Measurements from ENCODE around the gene GALNT15. TPM values are rescaled to one million over a fixed set of nuclear protein-coding genes. Genes with fewer than 3 reads are reported as not detected.

Gene GALNT15, protein sequence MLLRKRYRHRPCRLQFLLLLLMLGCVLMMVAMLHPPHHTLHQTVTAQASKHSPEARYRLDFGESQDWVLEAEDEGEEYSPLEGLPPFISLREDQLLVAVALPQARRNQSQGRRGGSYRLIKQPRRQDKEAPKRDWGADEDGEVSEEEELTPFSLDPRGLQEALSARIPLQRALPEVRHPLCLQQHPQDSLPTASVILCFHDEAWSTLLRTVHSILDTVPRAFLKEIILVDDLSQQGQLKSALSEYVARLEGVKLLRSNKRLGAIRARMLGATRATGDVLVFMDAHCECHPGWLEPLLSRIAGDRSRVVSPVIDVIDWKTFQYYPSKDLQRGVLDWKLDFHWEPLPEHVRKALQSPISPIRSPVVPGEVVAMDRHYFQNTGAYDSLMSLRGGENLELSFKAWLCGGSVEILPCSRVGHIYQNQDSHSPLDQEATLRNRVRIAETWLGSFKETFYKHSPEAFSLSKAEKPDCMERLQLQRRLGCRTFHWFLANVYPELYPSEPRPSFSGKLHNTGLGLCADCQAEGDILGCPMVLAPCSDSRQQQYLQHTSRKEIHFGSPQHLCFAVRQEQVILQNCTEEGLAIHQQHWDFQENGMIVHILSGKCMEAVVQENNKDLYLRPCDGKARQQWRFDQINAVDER
- polyA plus RNA-seq (2014; cell fraction: cytosol; rRNA removed) = not detected in 2 replicates
- polyA plus RNA-seq (2014; cell fraction: nucleus; rRNA removed) = 0.41 TPM in 1 of 2 replicates, not detected in the other

DNA sequence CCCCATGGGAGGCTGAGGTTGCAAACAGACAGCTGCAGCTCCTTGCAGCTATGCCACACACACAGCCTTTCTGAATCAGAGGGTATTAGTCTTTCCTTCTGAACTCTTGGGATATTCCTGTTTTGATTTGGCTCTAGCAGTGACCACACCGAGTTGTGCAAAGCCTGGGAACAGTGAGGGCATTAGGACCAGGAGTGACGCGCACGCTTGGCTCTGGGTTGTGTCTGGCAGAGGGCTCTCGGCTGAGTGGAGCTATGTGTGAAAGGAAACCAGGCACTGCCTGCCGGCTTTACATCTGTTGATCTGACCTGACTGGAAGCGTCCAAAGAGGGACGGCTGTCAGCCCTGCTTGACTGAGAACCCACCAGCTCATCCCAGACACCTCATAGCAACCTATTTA lies at the start of gene GALNT15:
Gene GALNT15 (plus strand): TSS at position 292 of the 400 bp plus-strand sequence. CDS start 472 bp downstream, outside the sequence.
- peak; percentile 47 for DNase-seq (ENCODE audit: low spot score)

DNA sequence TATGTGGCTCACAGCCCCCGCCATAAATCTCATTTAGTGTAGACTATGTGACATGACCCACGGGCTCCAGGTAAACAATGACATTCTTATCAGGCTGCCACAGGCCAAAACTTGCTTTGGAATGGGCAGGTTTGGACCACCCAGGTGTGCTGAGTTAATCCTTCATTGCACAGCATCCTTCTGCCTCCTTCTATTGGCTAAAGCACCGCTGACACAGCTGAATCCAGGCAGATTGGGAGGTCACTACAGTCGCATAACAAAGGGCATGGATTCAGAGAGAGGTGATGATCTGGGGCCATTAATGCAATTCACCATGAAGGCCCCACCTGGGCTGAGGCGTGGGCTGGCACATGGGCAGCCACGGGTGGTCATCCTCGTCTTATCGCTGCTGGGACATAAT lies 47.8 kb upstream of the GALNT15 start:
- no peak for DNase-seq (ENCODE audit: low spot score)

DNA sequence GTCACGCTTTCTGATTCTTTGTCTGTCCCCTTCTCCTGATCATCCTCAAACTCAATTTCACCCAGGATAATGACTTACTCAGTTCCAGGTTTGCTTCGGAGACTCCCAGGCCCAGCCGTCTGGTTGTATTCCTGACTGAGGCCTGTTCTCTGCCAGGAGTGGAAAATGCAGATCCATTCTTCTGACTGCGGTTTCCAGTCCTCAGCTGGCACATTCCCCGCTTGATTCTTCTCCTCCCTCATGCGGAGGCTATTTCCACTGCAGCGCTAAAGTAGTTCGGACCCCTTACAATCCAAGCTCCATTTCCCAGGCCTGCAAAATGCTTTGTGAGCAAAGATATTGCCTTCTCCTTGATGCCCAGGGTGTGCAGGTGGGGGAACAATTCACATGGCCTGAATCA lies 47.2 kb upstream of the GALNT15 start:
- no peak for DNase-seq (ENCODE audit: low spot score)

DNA sequence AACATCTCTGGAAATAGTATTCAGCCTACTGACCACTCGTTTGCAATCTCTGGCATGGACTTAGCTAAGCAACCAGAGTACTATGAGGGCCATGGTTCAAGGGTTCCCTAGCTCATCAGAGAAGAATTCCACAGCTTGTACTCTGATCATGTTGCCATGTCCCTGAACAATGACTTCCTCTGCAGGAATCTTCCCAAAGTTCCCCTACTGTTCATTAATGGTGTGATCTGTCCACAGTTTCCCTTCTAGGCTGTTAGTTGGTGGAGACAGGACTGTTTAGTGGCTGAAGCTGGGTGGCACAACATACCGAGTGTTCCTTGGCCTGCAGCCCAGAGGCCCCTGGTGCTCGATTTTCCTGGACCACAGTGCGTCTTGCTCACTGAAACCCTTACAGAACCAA lies 44.4 kb upstream of the GALNT15 start:
- DNase-seq (ENCODE audit: low spot score) = no peak

DNA sequence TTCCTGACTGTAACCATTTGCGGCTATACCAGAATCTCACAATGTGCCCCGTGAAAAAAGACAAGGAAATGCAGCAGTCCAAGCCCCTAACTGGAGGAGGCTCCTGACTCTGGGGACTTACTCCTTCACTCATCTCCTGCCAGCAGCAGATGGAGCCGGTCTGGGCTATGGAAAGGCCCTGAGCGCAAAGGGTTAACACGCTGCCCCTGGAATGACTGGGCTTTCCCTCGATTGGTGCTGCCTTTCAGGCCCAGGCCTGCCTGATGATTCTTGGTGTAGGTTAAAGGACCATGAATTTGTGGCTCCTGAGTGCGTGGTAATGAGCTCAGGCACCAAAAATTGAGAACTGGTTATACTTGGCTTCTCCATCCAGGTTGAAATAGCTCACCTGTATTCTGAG lies 42.3 kb upstream of the GALNT15 start:
- DNase-seq (ENCODE audit: low spot score) = no peak

DNA sequence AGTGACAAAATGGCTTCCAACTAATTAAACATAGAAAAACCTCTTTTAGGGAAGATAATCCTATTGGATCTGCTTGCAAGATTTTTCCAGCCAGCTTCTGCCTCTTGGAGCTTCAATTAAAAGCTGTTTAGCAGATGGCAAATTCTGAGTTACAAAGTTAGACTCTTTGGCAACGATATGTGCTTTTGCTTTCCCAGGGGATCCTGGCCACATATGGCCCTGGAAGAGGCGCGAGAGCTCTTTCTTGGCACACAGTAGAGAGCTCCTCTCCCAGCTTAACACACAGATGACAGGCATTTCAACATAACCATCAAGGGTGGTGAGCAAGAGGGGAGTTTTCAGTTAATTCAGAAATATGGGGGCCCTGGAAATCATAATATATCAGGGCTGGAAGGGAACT lies 41.6 kb upstream of the GALNT15 start:
- DNase-seq (ENCODE audit: low spot score) = no peak

DNA sequence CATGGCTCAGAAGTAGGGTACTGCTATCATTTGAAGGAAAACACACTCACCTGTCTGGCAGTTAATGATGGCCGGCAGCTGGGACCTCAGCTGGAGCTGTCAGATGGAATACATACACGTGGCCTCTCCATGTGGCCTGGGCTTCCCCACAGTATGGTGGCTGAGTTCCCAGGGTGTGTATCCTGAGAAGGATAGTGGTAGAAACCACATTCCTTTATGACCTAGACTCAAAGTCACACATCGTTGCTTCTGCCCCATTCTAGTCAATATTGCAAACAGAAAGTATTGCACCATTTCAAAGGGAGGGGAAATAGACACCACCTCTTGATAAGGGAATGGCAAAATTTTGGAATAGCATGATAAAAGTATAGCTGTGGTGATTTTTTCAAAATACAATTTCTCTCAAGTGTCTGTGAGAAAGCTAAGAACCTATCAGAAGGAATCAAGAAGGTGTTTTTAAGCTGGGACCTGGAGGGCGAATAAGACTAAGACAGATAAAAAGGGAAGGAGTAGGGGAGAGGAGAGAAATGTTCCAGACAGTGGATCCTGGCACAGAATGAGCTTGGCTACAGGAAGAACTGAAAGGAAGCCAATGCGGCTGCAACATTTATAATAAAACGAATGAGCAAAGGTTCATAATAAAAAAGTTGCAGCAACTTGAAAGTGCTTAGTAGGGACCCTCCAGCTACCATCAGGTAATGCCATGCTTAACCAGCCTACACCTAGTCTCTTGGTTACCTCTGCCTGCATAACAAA lies 40.1 kb upstream of the GALNT15 start:
- DNase-seq (ENCODE audit: low spot score) = no peak

DNA sequence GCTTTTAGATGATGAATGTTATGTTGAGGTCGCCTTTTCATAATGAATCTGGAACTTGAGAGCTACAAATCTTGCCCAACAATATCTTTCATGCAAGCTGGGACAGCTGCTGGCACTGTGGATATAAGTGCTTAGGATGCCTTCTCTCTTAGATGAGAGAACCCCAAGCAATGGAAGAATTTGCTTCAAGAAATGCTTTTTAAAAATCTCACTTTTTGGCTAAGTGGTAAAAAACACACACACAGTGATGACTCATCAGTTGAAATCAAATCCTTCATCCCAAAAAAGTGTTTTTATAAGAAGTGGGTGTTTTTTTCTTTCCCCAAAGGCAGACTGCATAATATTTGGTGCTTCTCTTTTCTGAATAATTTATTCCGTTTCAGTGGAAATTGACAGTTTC lies 38.4 kb upstream of the GALNT15 start:
- no peak for DNase-seq (ENCODE audit: low spot score)

DNA sequence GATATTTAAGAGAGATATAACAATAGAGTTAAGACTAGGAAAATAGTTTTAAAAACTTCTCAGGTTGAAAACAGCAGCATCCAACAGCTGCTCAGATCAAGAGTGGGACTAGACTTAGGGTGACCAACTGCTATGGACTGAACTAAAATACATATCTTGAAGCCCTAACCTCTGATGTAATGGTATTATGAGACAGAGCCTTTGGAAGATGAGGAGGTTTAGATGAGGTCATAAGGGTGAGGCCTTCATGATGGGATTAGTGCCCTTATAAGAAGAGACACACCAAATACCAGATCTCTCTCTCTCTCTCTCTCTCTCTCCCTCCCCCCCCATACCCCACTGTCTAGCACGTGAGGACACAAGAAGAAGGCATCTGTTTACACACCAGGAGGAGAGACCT lies 37.4 kb upstream of the GALNT15 start:
- DNase-seq (ENCODE audit: low spot score) = no peak

DNA sequence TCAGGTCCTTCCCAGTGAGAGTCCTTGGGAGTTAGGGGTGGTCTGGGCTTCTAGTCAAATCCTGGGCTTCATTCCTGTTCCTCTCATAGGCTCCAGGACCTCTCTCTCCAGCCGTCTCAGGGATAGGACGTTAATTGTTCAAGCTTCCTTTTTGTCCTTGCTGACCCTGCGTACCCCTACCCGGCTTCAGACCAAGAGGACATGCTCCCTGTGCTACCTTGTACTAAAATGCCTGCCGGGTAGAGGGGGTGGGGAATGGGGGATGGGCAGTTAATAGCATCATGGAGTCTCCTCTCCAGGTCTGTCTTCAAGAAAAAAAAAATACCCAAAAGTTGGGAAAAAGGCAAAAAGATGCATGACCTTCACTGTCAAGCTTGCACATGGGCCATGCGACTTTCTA lies 36.5 kb upstream of the GALNT15 start:
- DNase-seq (ENCODE audit: low spot score) = no peak

DNA sequence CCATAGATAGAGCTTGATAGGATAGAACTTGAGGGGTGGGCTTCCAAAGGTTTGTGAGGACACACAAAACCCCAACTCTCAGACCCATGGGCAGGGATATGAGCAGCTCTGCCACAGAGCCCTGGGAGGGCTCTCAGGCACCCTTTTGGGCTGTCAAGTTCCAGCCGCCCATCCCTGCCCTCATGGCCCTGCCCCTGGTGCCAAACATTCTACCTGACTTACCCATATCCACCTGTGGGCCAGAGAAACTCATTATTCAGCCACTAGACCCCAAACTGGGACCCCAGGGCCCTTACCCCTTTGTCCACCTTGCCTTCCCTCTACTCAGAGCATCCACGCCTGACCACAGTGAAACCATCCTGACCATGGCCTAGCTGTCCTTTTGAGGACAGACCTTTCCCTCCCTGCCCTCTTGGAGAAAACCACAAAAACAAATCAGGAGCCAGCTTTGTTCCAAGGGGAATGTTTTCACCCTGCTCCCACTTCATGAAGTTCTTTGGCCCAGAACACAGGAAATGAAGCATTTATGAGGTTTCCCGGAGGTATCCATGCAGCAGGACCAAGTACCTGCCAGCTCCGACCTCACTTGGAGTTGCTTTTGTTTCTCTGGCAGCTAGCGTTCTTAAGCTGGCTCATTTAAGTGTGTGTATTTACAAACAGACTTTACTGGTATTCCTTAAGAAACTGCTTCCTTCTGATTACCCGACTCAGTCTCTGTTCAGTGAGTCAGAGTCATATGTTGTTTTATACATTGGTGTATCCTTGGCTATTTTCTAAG lies 34.2 kb upstream of the GALNT15 start:
- DNase-seq (ENCODE audit: low spot score) = no peak

DNA sequence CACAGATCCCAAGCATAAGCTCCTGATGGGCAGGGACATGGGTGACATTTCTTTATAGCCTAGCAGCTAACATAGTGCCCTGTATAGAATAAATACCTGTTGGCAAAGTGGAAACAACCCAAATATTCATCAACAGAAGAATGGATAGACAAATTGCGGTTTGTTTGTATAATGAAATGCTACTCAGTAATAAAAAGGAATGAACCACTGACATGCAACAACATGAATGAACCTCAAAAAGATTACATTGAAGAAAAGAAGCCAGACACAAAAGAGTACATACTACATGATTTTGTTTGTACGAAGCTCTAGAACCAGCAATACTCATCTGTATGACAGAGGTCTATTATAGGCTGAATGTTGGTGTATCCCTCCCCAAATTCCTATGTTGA lies 33.6 kb upstream of the GALNT15 start:
- no peak for DNase-seq (ENCODE audit: low spot score)

DNA sequence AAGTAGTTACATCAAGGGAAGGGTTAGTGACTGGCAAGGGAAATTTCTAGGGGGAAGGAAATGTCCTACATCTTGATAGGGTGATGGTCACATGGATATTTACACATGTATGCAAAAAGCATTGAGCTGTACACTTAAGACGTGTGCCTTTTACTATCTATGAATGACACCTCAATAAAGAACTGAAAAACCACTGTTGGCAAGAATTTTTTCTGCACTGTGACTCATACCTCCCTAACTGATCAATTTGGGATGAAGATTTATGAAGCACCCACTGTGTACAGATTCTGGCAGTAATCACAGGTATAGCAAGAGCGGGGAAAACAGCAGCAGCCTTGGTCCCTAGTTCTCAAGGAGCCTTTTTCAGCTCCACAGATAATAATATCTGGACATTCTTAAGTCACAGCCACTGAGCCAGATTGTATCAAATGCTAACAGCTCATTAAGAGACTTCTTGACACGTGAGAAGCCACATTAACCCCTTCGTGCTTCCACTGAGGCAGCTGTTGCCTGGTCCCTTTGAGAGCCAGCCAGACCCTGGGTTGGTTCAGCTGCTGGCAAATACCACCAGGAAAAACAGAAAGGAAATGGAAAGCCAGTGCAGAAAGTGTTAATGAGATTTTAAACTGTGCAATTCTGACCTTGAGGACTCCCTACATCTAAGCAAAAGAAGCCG lies 32.0 kb upstream of the GALNT15 start:
- no peak for DNase-seq (ENCODE audit: low spot score)

DNA sequence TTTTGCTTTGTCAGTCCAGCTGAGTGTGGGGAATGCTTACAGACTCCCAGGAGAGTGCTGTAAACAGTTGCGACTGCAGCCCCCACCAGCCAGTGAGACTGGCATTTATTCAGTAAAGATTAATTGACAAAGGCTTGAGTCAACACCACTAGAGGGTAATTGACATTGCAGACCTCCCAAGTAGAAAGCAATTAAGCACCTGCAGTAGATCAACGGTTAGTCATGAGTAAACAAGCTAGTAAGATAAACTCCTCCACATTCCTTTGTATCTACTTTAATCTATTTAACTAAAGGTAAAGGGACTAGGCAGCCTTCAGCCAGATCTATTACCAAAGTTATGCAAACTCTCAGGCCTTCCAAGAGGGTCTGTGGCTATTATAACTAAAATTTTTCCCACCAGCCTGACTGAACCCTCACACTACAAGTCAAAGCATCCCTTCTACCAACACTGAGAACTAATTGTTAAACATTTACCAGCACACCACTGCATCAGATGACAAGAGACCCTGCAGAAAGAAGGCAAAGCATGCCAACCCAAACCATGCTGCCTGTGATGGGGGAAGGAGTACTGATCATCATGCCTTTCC lies 30.5 kb upstream of the GALNT15 start:
- no peak for DNase-seq (ENCODE audit: low spot score)

DNA sequence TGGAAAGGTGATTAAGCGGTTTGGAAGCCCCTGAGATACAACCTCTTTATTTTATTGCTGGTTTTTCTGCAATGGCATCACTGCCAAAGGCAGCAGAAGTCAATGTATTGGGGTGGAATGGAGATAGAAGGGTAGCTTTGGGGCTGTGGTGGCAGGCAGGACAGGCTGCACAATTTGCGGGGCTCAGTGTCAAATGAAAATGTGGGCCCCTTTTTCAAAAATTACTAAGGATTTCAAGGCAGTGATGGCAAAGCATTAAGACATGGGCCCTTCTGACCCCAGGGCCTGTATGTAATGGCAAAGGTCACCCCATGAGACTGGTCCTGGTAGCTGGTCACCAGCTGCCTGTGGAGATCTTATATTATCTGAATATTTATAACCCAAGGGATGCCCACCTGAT lies 29.3 kb upstream of the GALNT15 start:
- no peak for DNase-seq (ENCODE audit: low spot score)

DNA sequence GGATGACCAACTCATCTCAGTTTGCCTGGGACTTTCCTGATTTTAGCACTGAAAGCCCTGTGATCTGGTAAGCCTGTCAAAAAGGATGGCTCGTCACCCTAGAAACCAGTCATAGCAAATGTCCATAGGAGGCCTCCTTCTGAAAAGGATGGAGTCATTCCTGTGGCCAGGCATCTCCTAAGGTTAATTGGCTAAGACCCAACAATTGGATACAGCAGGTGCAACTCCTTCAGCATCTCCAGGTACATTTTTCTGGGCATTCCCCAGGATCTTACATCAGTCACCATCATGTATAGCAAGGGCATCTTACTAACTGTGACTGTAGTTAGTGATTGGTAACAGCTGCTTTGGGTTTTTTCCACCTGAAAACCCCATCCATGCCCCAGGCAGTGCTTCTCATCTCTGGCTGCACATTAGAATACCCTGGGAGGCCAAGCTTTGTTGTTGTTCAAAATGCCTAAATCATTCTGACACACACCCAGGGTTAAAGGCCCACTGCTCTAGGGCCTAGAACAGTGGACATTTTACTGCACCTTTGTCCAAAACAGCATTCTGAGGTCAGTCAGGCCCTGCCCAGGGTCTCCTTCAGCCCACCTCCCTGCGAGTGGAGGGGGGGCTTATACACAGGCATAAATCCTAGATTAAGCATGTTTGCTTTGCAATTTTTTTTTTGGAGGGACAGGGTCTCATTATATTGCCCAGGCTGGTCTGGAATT lies 28.3 kb upstream of the GALNT15 start:
- no peak for DNase-seq (ENCODE audit: low spot score)

DNA sequence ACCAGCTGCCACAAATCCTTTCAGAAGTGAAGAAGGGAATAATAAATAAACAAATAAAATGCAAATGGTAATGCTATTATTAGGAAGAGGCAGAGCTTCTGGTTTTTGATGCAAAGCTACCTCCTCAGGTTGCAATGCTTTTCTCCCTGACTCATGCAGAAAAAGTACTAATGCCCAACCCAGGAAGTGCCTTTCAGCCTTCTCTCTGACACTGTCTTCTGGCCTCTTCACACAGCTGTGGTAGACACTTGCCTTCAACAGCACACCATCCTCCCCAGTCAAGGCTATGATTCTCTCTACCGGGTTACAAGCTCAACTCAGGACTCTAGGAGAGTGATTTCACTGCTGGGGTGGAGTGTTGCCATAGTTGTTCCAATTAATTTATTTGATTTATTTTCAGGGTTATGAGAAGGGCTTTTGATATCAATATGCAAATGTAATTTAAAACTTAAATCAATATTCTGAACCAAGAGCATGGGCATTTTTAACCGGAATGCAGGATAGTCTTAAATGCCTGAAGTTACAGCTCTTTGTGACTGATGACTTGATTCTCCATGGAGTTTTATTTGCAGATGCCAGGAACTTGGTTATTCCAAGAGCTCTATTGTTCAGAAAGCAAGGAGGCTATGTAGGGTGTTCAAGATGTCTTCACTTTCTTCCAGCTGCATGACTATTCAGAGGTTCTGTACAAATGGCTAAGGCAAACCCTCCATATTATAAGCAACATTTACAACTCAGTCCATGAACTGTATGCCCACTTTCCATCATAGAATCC lies 27.1 kb upstream of the GALNT15 start:
- DNase-seq (ENCODE audit: low spot score) = no peak

DNA sequence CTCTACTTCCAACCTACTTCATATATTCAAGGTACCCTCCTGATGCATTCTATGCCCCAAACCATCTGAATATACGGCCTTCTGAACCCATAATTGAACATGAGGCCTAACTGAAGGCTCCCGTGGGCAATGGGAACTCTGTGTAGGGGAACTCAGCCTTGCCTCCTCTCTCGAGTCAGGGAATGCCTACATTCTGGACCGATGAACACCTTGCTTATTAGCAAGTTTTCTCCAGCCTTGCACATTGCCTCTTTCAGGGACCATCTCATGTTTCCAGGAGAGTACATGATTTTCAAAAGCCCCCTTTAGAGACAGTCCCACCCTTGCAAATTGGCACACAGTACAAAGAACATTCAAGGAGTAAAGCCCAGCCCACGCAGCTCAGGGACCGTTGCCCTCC lies 26.3 kb upstream of the GALNT15 start:
- no peak for DNase-seq (ENCODE audit: low spot score)

DNA sequence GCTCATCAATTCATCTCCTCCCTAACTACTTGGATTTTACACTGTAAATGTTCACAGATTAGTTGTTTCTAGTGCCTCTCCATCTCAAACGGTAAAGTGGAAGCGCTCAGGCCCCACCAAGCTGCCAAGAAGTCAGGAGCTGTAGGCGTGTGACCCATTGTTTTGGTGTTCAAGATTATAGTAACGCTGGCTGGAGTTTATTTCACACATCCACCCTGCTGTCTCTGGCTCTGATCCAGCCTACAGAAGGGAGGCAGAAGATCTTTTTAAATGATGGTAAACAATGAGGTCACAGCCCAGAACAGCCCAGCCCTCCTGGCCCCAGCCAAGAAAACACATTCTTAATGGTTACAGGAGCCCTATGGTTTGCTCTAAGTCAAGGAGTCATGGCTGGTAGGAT lies 25.7 kb upstream of the GALNT15 start:
- DNase-seq (ENCODE audit: low spot score) = no peak
